Panc1 (cell line): ENCODE measurements around the gene PRRX2.

Experiments used
- CTCF ChIP-seq: fragments of 450-650 bp; IDR thresholded peaks from 2 replicates; pipeline ENCODE4 v1.5.1; 2017; ENCODE audit warnings: mild to moderate bottlenecking
- POLR2AphosphoS5 ChIP-seq: IDR thresholded peaks from 2 replicates; pipeline ENCODE4 v1.6.1; 2012; ENCODE audit warnings: mild to moderate bottlenecking, low read depth, low read length, moderate library complexity
- REST ChIP-seq, 2 experiments: IDR thresholded peaks; 2 replicates each; pipeline ENCODE4 v1.6.1; 2011 to 2012; ENCODE audit warnings: low read depth in 2 of 2, control low read depth in 1 of 2, low read length in 1 of 2, mild to moderate bottlenecking in 1 of 2, moderate library complexity in 1 of 2; ENCODE audit not compliant: insufficient read depth in 1 of 2

GRCh38 chr9:129726322-129727160, 61.1 kb downstream of the PRRX2 start:
- TF ChIP-seq CTCF, result peak; percentile 95
- no peak for TF ChIP-seq REST (IDR thresholded peaks at IDR 0.05; ENCODE audit: insufficient read depth in 1 of 2, low read depth in 2 of 2, low read length in 1 of 2)
- no peak for TF ChIP-seq POLR2AphosphoS5
